ENCODE measurements around the gene PARP4. TPM values are rescaled to one million over a fixed set of nuclear protein-coding genes. Genes with fewer than 3 reads are reported as not detected.

The PARP4 gene
- polyA plus RNA-seq, 2 of the 4 experiments (the other 2 are of a cell fraction): 25.8 to 70.4 TPM

- ChIA-PET POLR2A (no interaction called here), CTCF (no interaction called here)
- WGBS (ENCODE audit: missing lambda C conversion rate): 92% methylated on average over 2 of the region's 2 CpGs
- no peak for ATAC-seq
- no peak for DNase-seq (ENCODE audit: low read depth in 1 of 2, low spot score in 1 of 2)
- TF ChIP-seq SREBF2 (IDR thresholded peaks at IDR 0.05) (no peak), POLR2A (IDR thresholded peaks at IDR 0.05; ENCODE audit: low read length) (no peak), ESRRA (IDR thresholded peaks at IDR 0.05; ENCODE audit: borderline replicate concordance, low read length) (no peak), MAFK (IDR thresholded peaks at IDR 0.05; ENCODE audit: partially characterized antibody) (peak; percentile 82), MAX (IDR thresholded peaks at IDR 0.05) (no peak)
- H3K9me3 ChIP-seq: no peaks in the 10 kb centered on the region
- no peak overlapping the region for H3K4me3 ChIP-seq
- no peaks in the 10 kb centered on the region for H3K4me1 ChIP-seq
- no peak overlapping the region for H3K4me2 ChIP-seq
- H3K27ac ChIP-seq: no peak overlapping the region
- FAIRE-seq: no peak
Observed at GRCh38 chr13:24463078-24463477, 49.5 kb downstream of the PARP4 start.

GRCh38 chr13:24460256-24460655 lies 52.3 kb downstream of the PARP4 start:
- ATAC-seq: no peak
- Histone ChIP-seq H3K9me3 (no peaks in the 10 kb centered on the region), H3K27ac (no peak overlapping the region), H3K4me3 (no peak overlapping the region), H3K4me2 (no peak overlapping the region), H3K4me1 (no peaks in the 10 kb centered on the region)
- TF ChIP-seq CTCF (IDR thresholded peaks at IDR 0.05) (no peak), HOXB13 (CRISPR knock-in tag; IDR thresholded peaks at IDR 0.05; ENCODE audit: low read depth) (no peak), RARB (CRISPR knock-in tag; IDR thresholded peaks at IDR 0.05) (no peak), HDAC2 (IDR thresholded peaks at IDR 0.05) (no peak), CBX8 (IDR thresholded peaks at IDR 0.05) (no peak), CHD4 (IDR thresholded peaks at IDR 0.05; ENCODE audit: borderline replicate concordance) (no peak), JUN (IDR thresholded peaks at IDR 0.05) (no peak), CEBPB (IDR thresholded peaks at IDR 0.05) (no peak), HOXA7 (CRISPR knock-in tag; IDR thresholded peaks at IDR 0.05) (no peak), SMC3 (IDR thresholded peaks at IDR 0.05) (no peak), PHF8 (IDR thresholded peaks at IDR 0.05; ENCODE audit: borderline replicate concordance, low read depth) (no peak), EHMT2 (IDR thresholded peaks at IDR 0.05; ENCODE audit: low read depth) (no peak), FOXS1 (CRISPR knock-in tag; IDR thresholded peaks at IDR 0.05) (no peak), E2F6 (IDR thresholded peaks at IDR 0.05; ENCODE audit: borderline replicate concordance, low read depth) (no peak), ZSCAN20 (CRISPR knock-in tag; IDR thresholded peaks at IDR 0.05) (no peak), RFX5 (IDR thresholded peaks at IDR 0.05) (no peak), REST (IDR thresholded peaks at IDR 0.05) (no peak), BHLHE40 (IDR thresholded peaks at IDR 0.05; ENCODE audit: low read depth, low read length) (no peak), ZNF302 (CRISPR knock-in tag; IDR thresholded peaks at IDR 0.05) (no peak), RAD21 (conservative IDR thresholded peaks at IDR 0.05 in 1 of 2, IDR thresholded peaks at IDR 0.05 in 1 of 2) (no peak)
- ChIA-PET POLR2A (no interaction called here), CTCF (no interaction called here)
- 60% methylated on average over 4 of the region's 6 CpGs for WGBS (ENCODE audit: missing lambda C conversion rate)
- no peak for FAIRE-seq
- no peak for DNase-seq (ENCODE audit: low read depth in 1 of 2, low spot score in 1 of 2)

Data from A549 (cell line).